HG03025 (cell line): ENCODE data around the gene NES.
"Not testable (repeated sequence)": the region's sequence is repeated elsewhere in the genome, so short reads cannot be mapped to it uniquely, and the experiment has no call there.

Source experiments
- ATAC-seq: cut with Tn5 transposase; IDR thresholded peaks from one replicate; pipeline ENCODE4 v1.9.1; 2021; ENCODE audit warnings: mild to moderate bottlenecking, moderate library complexity; ENCODE audit not compliant: unreplicated experiment, low FRiP score

Gene NES

GRCh38 chr1:156648496-156648895, 28.7 kb downstream of the NES start:
- ATAC-seq = no peak

DNA sequence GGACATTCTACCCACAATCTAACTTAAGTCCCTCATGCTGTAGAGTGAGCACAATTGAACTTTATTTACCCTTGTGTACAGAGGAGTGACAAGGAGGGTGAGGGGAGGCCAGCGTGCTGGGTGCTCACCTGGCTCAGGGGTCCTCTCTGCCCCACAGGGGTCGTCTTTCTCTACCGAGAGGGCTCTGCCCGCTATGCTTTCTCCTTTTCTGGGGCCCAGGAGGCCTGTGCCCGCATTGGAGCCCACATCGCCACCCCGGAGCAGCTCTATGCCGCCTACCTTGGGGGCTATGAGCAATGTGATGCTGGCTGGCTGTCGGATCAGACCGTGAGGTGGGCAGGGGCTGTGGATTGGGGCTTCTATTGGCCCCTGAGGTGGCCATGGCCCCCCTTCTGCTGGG, 29.9 kb downstream of the NES start:
- no peak for ATAC-seq

GRCh38 chr1:156646738-156647211, 30.4 kb downstream of the NES start:
- ATAC-seq = no peak

DNA sequence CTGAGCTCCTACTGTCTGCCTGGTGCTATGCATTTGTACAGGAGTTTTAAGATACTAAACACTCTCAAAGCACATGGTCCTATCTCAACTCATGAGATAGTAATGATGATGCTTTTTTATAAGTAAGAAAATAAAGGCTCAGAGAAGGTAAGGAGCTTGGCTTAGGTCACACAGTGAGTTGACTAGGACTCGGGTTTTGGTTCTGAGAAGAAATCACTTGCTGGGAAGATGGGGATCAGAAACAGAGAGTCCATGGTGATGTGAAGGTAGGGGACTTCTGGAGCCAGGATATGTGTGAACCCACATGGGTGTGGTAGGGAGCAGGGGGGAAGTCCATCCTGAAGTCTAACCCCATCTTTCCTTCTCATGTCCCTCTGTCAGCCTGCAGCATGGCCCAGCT, 31.5 kb downstream of the NES start:
- ATAC-seq = no peak

DNA sequence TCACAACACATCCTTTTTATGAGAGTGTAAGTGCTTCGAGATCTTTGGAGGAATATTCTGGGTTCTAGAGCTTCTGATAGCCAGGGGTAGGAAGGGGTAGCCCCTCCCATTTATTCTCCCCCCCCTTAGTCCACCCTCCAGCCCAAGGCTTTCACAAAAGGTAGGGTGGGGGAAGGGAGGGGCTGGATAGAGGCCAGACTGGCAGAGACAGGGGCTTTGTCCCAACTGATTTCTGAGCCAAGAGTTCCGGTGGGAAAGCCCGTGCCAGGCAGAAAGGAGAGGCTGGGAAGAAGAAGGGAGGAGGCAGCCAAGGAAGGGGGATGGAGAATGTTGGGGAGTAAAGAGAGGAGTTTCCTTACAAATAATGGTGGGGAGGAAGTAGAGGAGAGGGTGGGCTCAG, 32.2 kb downstream of the NES start:
- no peak for ATAC-seq

DNA sequence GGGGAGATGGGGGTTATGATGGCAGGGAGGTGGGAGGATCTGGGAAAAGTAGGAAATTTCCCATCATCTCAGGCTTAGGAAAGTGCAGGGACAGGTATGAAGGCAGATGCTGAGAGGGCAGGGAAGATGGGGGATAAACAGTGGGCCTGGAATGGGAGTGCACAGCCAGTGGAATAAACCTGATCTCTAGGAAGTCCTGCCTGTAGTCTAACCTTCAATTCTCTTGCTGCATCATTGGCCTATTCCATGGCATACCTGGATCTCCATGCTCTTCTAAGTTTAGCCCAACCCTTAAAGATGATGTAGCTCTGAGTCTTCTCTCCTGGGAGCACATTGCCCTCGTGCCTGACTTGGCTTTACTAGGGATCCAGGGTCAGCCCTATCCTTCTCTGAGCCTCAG, 32.6 kb downstream of the NES start:
- no peak for ATAC-seq

- no peak for ATAC-seq
Observed at GRCh38 chr1:156644146-156644545, 33.1 kb downstream of the NES start.

DNA sequence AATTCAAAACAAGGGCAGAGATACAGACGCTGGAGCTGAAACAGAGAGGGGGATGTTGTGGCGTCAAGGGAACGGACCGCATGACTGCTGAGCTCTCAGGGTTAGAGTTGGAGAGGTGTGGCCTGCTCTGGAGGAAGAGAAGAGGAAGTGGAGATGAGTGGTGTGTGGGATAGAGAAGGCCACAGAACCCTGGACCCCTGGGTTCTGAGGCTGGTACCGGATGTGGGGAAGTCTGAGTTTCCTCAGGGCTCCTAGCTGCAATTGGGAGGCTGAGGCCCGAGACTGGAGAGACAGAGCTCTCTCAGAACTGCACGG, 33.5 kb downstream of the NES start:
- ATAC-seq = no peak

- no peak for ATAC-seq
Observed at GRCh38 chr1:156643049-156643777, 34.0 kb downstream of the NES start.

DNA sequence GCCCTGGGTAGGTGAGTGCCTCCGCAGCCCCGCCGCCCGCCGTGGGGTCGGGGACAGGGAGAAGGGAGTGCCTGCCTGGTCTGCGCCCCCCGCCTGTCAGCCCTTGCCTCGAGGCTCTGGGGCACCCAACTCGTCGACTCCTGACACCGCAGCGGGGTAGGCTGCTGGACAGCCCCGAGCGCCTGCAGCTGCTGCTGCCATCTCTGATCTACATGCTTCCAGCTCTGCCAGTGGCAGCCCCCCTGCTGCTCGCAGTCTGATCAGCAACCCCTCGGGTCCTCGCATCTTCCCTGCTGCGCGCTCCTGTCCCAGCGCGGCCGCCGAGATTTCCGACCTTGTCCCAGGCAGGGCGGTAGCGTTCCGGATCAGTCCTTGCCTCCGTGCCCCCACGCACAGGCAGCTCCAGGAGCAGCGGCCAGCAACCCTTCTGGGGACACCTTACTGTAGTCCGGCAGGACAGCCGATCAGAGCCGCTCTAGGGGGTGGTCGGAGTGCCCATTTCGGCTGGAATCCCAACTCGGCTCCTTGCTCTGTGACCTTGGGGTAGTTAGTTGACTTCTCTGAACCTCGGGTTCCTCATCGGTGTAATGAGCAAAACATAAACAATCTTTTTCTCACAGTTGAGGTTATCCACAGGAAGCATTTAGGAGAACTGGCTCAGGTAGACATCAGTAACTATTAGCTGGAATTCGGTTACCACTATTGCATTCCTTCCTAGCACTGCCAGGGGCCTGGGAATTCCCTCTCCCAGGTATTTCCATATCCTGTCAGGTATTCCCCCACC, 34.8 kb downstream of the NES start:
- ATAC-seq = no peak

GRCh38 chr1:156641761-156642264, 35.4 kb downstream of the NES start, which contains the start of gene BCAN:
TSS of gene BCAN (plus strand) at chr1:156642117. CDS start at chr1:156646055, 3,938 bp downstream.
- ATAC-seq = no peak

GRCh38 chr1:156640842-156641706, 36.1 kb downstream of the NES start:
- ATAC-seq = no peak

GRCh38 chr1:156639601-156640101, 37.6 kb downstream of the NES start:
- ATAC-seq = no peak

DNA sequence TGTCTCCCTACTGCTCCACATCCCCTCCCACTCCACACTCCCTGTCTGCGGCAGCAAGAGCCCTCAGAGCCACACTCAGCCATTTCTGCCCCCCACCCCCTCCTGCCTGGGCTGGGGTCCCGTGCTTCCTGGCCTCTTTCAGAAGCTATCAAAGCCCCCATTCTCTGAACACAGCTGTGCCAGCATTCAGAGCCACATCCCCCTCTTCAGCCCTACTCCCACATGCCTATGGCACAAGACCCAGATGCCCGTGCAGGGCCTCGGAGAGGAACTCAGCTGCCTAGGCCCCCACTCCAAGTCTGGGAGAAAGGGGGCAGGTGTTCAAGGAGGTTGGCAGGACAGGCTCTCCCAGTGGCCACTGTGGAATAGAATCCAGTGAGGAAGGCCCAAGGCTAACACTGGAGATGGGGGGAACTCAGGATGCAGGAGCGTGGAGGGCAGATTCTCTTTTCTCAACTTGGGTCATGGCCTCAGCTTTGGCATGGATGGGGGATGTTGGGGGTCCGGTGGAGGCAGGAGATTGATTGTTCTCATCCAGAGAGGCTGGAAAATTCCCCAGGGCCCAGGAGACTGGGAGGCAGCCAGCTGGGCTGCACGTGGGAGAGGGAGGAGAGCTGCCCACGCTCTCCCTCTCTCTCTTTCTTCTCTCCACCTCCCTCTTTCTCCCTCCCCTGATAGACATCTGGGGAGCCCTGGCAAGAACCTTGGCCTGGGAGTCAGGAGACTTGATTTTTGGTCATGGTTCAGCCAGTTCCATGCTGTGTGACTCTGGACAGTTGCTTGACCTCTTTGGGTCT, 38.8 kb downstream of the NES start:
- ATAC-seq = no peak

- no peak for ATAC-seq
Observed at GRCh38 chr1:156632355-156632754, 44.9 kb downstream of the NES start.

DNA sequence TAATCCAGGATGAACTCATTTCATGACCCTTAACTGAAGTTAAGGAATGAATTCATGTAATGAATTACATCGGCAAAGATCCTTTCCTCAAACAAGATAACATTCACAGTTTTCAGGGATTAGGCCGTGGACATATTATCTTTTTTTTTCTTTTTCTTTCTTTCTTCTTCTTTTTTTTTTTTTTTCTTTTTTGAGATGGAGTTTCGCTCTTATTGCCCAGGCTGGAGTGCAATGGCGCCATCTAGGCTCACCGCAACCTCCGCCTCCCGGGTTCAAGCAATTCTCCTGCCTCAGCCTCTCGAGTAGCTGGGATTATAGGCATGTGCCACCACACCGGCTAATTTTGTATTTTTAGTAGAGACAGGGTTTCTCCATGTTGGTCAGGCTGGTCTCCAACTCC, 46.1 kb downstream of the NES start:
- ATAC-seq = not testable (repeated sequence)

GRCh38 chr1:156629823-156630449, 47.3 kb downstream of the NES start:
- ATAC-seq = no peak

DNA sequence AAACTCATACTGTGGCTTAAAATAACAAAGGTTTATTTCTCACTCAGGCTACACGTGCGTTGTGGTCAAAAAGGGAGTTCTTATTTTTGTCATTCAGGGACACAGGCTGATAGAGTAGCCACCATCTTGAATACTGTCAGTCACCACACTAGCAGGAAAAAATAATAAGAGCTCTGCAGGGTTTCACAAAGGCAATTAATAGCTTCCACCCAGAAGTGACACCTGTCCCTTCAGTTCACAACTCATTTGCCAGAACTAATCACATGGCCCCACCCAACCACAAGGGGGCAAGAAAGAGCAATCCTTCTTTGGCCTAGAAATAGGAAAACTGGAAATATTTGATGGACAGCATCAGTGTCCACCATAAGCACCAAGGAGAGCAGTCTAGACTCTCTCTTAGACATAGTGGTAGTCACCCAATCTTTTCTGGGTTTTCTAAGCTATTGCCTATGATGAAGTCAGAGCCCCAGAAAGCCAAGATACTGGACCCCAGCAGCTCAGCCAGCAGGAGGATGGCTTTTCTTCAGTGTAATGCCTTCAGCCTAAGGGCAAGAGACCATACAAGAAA, 49.8 kb downstream of the NES start:
- no peak for ATAC-seq

GRCh38 chr1:156626079-156626438, 51.1 kb downstream of the NES start:
- ATAC-seq = no peak
